ENCODE results near the gene ELF1. TPM values are rescaled to one million over a fixed set of nuclear protein-coding genes. Genes with fewer than 3 reads are reported as not detected.
A peak's percentile ranks its signal among the peaks of the same experiment; 100 is the strongest.

Gene ELF1
- total and polyA plus RNA-seq, 2 experiments from 2014 or later = 22.2 to 36.8 TPM

DNA sequence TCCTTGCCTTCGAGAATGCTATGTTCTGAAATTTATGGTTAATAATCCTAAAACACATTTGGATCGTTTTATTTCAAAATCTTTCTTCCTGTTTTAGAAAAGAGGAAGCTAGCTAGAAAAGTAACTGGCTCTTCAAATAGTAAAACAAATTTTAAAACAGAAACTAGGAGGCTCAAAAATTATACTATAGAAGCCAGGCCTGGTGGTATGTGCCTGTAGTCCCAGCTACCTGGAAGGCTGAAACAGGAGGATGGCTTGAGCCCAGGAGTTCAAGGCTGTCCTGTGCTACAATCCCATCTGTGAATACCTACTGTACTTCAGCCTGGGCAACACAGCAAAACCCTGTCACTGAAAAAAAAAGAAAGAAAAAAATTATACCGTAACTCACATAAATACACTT is 57.9 kb downstream of the ELF1 start:
- no peaks in the 10 kb centered on the region for H3K27me3 ChIP-seq
- H3K27ac ChIP-seq = no peak overlapping the region
- H3K9me3 ChIP-seq (ENCODE audit: low read depth) = no peaks in the 10 kb centered on the region
- DNase-seq (ENCODE audit: low read depth in 1 of 2, low spot score in 1 of 2) = no peak
- peaks cover 10% of the 10 kb centered on the region for H3K36me3 ChIP-seq
- H3K4me3 ChIP-seq = no peak overlapping the region
- TF ChIP-seq, protein P1, sequence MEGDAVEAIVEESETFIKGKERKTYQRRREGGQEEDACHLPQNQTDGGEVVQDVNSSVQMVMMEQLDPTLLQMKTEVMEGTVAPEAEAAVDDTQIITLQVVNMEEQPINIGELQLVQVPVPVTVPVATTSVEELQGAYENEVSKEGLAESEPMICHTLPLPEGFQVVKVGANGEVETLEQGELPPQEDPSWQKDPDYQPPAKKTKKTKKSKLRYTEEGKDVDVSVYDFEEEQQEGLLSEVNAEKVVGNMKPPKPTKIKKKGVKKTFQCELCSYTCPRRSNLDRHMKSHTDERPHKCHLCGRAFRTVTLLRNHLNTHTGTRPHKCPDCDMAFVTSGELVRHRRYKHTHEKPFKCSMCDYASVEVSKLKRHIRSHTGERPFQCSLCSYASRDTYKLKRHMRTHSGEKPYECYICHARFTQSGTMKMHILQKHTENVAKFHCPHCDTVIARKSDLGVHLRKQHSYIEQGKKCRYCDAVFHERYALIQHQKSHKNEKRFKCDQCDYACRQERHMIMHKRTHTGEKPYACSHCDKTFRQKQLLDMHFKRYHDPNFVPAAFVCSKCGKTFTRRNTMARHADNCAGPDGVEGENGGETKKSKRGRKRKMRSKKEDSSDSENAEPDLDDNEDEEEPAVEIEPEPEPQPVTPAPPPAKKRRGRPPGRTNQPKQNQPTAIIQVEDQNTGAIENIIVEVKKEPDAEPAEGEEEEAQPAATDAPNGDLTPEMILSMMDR (IDR thresholded peaks at IDR 0.05; ENCODE audit: low read depth, low read length) = no peak
- no peaks in the 10 kb centered on the region for H3K4me1 ChIP-seq (ENCODE audit: low read depth)

- H3K27ac ChIP-seq = no peak overlapping the region
- H3K9me3 ChIP-seq (ENCODE audit: low read depth) = no peaks in the 10 kb centered on the region
- no peak for DNase-seq (ENCODE audit: low read depth in 1 of 2, low spot score in 1 of 2)
- no peak overlapping the region for H3K4me3 ChIP-seq
- H3K4me1 ChIP-seq (ENCODE audit: low read depth) = no peaks in the 10 kb centered on the region
- TF ChIP-seq, protein P1 (IDR thresholded peaks at IDR 0.05; ENCODE audit: low read depth, low read length) = no peak
- H3K27me3 ChIP-seq = no peaks in the 10 kb centered on the region
- H3K36me3 ChIP-seq = peaks cover 10% of the 10 kb centered on the region
Observed at GRCh38 chr13:40960716-40961115, 58.4 kb downstream of the ELF1 start.

GRCh38 chr13:40958655-40959054 is 60.5 kb downstream of the ELF1 start:
- Histone ChIP-seq H3K4me1 (ENCODE audit: low read depth) (no peaks in the 10 kb centered on the region), H3K9me3 (ENCODE audit: low read depth) (no peaks in the 10 kb centered on the region), H3K36me3 (peaks cover 10% of the 10 kb centered on the region), H3K4me3 (no peak overlapping the region), H3K27ac (no peak overlapping the region), H3K27me3 (no peaks in the 10 kb centered on the region)
- TF ChIP-seq, protein P1 (IDR thresholded peaks at IDR 0.05; ENCODE audit: low read depth, low read length) = no peak
- no peak for DNase-seq (ENCODE audit: low read depth in 1 of 2, low spot score in 1 of 2)

GRCh38 chr13:40946485-40946884 is 72.6 kb downstream of the ELF1 start:
- Histone ChIP-seq H3K9me3 (ENCODE audit: low read depth) (no peaks in the 10 kb centered on the region), H3K27me3 (no peaks in the 10 kb centered on the region), H3K36me3 (peaks cover 12% of the 10 kb centered on the region), H3K4me3 (no peak overlapping the region), H3K4me1 (ENCODE audit: low read depth) (no peaks in the 10 kb centered on the region), H3K27ac (no peak overlapping the region)
- TF ChIP-seq, protein P1 (IDR thresholded peaks at IDR 0.05; ENCODE audit: low read depth, low read length) = no peak
- DNase-seq (ENCODE audit: low read depth in 1 of 2, low spot score in 1 of 2) = no peak

DNA sequence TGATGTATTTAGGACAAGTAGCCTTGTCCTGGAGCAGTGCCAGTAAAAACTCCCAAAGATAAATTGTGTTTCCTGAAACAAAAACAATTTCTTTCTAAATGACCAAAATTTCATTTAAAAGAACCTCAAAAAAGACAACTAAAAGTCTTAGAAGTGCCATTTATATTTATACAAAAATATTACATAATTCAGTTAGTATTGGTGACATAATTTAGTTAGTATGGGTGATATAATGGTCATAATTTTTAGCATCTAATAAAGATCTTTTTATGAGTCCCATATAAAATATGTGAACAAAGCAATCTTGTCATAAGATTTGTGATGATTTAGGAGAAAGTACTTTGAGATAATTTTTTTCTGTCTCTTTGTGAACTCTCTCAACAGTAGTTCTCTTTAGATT is 76.0 kb downstream of the ELF1 start:
- TF ChIP-seq, protein P1 (IDR thresholded peaks at IDR 0.05; ENCODE audit: low read depth, low read length) = no peak
- Histone ChIP-seq H3K27me3 (no peaks in the 10 kb centered on the region), H3K4me1 (ENCODE audit: low read depth) (no peaks in the 10 kb centered on the region), H3K36me3 (peaks cover 20% of the 10 kb centered on the region), H3K9me3 (ENCODE audit: low read depth) (no peaks in the 10 kb centered on the region), H3K27ac (no peak overlapping the region), H3K4me3 (no peak overlapping the region)
- peak in 1 of 2 donors; percentile 28 for DNase-seq (ENCODE audit: low read depth in 1 of 2, low spot score in 1 of 2)

GRCh38 chr13:40941581-40941980 is 77.5 kb downstream of the ELF1 start:
- Histone ChIP-seq H3K4me3 (no peak overlapping the region), H3K36me3 (peaks cover 20% of the 10 kb centered on the region), H3K27me3 (no peaks in the 10 kb centered on the region), H3K27ac (no peak overlapping the region), H3K9me3 (ENCODE audit: low read depth) (no peaks in the 10 kb centered on the region), H3K4me1 (ENCODE audit: low read depth) (no peaks in the 10 kb centered on the region)
- TF ChIP-seq, protein P1 (IDR thresholded peaks at IDR 0.05; ENCODE audit: low read depth, low read length) = no peak
- DNase-seq (ENCODE audit: low read depth in 1 of 2, low spot score in 1 of 2) = no peak

Measured in cardiac muscle cell (in vitro differentiated cells and primary cell).